HG03558 (cell line): ENCODE data around the gene NTRK2.

ENCODE experiments used
- ATAC-seq: cut with Tn5 transposase; IDR thresholded peaks from one replicate; pipeline ENCODE4 v1.9.1; 2021; ENCODE audit warnings: moderate number of reproducible peaks; ENCODE audit not compliant: unreplicated experiment; ENCODE audit errors: extremely low read depth

The NTRK2 gene

DNA sequence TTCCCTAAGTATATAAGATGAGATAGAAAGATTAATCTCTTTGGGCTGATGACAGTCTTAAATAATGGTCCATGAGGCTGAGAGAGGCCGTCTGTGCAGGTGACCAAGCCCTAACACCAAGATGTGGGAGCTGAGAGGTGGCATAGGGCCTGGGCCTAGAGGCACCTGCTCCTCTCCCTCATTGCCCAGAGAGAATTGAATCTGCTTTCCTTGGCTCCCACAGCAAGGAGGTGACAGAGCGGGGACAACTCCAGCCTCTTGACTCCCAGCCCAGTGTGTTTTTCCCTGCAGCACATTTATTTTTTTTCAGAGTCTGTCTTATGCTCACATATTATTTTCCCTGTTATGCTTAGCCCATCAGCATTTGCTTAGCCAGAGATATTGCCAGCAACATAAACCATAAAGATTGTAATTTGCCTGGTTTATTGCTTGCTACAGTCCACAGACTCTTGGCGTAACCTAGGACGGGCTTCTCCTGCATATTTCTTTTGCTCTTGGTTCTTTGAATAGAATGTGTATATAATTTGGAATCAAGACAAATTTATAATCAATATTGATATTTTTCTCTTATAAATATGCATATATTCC, 105.6 kb downstream of the NTRK2 start:
- no peak for ATAC-seq

DNA sequence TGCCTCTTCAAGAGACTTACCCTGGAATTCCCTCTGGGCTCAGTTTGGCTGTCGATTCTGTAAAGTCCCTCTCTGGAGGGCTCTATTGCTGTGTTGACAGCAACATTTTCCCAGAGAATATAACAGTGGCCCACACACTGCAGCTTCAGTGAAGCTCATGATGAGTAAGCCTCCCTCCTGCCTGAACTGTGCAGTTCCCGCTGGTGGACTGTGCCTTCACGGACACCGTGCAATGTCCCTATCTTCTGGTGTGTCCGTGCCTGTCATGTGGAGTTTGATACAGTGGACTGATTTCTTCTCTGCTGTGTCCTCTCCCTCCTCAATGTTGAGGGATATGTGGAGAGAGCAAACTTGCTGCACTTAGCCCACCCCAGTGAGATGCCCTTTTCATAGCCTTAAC, 109.0 kb downstream of the NTRK2 start:
- no peak for ATAC-seq

DNA sequence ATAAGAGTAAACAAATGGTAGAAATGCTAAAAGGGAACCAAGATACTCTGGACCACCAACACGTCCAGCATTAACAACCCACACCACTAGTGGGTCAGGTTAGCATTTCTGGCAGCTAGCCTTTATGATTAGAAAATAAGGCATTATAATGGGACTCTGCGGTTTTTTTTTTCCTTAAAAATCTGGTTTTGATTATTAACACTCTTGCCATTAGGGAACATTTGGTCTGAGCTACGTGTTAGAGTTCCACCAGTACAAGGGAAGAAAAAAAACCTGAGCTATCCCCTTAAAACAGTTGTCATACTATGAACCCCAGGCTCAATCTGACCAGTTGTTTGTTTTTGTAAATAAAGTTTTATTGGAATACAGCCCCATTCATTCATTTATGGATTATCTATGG, 110.4 kb downstream of the NTRK2 start:
- no peak for ATAC-seq

DNA sequence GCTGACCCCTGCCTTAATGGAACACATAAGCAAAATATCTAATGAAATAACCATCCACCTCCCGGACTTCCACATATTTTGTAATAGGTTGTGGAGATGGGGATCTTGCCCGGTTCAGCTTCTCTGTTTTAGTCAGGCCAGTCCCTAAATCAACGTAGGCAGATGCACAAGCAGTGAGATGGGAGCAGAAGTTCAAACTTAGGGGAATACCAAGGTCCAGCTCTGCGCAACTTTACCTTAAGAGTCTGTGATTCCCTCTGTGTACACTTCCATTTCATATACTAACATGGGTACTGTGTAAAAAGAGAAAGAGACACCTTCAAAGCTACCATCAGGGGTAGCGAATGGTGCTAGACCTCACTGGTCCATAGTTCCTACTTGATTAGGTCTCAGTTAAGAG, 110.9 kb downstream of the NTRK2 start:
- ATAC-seq = no peak

DNA sequence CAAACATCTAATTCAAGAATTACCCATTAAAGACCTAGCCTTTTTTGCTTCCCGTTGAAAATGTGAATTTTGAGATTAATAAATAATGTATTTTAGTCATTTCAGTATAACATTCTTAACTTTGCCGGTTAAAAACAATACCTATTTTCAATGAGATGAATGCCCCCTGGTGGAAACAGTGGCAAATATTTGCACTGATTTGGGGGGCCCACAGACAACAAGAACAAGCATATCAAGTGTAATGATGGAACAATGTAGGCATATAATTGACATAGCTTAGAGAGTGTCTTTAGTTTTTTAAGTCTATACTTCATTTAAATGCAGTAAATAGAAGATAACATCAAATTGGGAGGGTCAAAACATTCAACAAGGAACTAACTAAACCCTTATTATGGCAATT, 111.9 kb downstream of the NTRK2 start:
- no peak for ATAC-seq

DNA sequence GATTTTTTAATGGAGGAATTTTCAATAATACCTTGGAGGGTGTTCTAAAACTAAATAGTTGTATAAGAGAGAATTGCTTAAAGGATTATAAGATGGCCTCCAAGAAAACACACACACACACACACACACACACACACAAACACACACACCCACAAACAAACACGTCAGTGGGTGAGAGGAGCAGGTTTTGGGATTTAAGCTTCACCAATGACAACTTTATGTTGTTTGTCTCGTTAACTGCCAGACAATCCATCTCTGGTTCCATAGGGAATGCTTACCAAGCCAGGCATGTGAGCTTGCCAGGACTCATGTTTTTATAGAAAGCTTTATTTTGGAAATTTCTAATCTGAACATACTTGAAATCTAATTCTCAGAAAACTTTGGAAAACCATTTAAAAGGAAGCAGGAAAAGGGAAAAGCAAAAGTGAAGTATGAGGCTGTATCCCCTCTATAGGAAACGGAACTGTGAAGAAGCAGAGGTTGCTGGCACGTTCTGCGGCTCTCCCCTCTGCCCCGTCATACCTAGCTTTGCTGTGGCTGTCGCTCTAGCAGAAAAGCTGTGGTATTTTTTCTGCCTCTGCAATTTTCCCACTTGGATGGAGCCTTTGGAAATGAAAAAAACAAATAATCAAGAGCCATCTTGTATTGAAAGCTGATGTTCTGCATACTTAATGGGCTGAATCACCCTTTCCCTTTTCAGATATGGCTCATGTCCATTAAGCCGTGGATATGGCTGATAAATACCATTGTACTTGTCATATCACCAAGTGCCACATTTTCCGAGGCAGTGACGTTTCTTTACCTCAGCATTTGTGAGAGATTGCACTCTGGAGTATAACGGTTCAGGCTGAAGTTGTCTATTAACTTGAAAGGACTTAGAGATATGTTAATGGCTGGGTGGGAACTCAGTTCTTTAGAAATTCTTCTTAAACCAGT, 112.7 kb downstream of the NTRK2 start:
- no peak for ATAC-seq

DNA sequence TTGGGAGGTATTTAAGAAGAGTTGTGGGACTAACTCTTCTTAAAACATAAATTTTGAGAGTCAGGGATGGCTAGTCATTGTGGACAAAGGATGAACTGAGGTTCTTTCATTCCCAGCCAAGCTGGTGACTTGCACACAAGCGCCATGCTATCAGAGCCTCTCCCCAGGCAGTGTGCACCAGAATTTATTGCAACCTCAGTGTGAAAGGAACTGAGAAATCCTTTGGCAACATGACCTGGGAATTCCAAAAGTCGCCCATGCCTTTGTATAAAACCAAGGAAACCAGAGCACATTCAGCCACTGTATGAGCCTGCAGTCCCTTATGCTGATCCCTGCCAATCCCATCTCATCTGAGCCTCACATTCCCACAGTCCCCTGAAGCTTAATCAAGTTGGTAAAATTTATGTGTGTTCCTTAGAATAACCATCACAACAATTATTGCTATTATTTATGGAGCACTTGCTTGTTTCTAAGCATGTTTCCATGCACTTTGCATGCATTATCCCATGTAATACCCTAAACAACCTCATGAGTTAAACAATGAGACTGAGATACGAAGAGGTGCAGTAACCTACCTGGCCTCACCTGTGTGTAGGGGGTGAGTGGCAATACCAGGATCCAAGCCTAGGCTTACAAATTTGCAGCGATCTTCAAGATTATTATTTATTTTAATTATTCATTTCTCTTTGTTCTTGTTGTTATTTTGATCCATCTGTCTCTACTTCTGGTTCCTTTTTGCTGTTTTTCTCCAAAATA, 116.4 kb downstream of the NTRK2 start:
- ATAC-seq = no peak

DNA sequence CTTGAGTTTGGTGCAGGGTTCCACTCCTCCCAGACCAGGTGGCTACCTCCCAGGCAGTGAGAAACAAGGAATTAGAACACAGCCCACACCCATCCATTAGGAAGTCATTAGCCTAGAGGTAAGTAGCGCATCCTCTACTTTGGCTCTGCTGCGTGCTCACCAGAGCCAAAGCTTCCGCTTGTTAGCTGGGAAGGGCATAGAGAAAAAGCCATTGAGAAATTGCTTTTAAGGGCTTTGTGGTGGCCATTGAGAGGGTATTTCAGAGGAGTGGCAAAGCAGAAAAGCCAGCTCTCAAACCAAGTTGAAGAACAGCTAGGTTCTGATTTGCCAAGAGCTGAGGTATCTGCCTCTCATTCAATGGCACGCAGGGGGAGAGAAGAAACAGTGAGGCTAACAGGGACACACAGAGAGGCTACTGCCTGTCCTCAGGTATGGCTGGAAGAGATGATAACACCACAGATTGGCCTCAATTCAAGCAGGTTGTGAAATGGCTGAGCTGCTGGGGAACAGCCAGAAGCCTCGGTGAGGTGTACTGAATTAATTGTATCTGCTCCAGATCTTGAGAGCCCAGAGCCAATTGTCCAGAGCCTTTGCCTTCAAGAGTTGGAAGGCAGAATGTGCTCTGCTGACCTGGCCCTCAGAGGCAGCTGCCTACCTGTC, 119.4 kb downstream of the NTRK2 start:
- ATAC-seq = no peak

DNA sequence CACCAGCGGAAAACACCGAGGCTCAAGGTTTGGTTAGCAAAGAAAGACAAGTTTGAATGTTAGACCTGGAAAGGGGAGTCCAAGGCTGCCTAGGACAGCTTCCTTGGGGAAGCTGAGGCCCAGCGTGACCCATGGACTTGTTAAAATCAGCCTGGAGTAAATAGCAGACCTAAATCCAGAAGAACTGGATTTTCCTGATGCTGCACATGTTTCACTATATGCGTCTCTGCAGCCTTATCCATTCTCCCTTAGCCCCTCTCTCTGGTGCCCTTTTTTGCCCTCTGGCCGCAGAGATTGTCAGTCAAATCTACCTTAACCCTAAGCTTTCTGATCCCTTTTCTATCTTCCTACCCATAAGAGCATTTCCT, 119.9 kb downstream of the NTRK2 start:
- ATAC-seq = no peak

DNA sequence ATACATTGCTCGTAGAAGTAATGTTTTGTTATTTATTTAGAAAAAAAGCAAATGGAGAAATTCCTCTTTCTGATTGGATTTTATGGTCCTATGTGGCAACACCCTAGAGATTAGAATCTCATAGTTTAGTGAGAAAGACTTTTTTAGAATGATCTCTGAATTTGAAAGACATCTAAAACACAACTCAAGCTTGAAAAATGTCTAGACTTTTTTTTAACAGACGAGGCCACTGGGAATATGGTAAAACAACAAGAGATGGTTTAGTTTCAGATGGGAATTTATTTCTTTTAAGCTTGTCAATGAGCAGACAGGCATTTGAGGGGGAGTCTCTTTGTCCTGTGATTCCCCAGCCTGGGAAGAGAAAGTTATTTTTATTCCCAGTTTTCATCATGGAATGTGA, 122.1 kb downstream of the NTRK2 start:
- ATAC-seq = no peak

DNA sequence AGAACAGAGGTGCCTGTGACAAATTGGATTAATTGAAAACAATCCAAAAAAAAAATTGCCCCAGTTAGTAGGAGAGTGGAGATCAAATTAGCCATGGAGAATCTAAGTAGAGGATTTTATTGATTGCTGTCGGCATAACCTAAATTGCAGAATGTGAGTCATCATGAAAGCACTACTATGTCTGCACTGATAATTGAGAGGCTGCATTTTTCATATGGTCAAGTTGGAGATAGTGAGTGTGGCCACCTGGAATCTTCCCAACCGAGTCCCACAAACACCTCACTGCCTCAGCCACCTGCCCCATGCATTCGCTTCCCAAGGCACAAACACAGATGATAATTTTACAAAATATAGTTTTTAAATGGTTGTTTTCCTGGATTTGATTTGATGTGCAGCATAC, 123.7 kb downstream of the NTRK2 start:
- no peak for ATAC-seq

DNA sequence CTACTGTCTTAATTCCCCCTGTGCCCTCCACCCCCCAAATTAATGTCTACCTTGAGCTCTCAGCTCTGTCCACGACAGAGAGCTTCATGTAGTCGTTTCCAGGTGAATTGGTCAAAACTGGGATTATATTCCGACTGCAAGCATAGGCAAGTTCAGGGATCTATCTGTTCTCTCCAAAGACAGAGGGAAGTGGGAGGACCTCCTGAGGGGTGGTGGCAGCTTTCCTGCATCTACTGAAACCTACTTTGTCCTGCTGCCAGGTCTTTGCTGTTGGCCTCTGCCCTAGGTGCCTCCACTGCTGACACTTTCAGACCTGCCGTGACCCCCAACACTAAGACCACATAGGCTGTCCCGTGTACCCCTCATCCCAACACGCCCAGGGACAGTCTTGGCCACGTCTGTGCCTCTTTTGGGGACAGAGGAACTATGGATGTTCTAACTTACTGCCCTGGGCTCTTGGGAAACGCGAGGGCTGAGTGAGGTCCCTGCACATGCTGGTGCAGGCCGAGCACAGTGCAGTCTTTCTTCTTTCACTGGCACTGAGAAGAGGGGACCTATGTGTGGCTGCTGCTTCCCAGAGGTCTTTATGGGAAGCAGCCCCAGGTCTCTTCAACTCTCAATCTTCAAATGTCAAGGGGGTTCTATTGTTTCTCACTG, 125.6 kb downstream of the NTRK2 start:
- ATAC-seq = no peak

DNA sequence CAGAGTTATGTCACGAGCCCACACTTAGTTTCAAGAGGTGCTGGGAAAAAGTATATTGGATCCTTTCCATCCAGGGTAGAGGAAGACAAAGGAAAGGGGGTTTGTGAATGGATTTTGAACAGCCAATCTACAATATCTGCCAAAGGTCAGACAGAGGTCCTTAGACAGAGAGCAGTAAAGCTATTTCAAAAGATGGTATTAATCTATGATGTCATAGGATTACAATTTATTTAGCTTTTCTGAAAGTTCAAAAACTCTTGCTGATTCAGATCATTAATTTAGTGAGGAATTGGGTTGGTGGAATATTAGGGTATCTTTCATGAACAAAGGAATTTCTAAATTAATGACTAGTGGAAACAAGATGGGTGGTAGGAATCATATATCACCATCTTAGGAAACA, 126.9 kb downstream of the NTRK2 start:
- ATAC-seq = no peak

DNA sequence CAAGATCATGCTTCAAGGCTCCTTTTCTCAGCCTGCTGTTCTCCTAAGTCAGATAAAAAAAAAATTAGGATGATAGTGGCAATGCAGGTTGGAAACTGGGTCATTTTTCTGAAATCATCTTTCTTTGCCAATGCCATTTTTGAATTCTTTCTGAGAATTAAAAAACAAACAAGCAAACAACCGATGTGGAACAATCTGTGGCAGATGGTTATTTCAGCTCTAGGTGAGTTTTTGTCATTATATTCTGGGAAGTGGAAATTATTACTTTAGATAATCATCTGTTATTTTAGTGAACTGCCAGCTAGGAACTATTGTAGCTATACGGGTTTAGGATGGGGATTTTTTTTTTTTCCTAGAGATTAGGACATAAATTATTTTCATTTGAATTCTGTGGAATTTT, 129.7 kb downstream of the NTRK2 start:
- no peak for ATAC-seq

DNA sequence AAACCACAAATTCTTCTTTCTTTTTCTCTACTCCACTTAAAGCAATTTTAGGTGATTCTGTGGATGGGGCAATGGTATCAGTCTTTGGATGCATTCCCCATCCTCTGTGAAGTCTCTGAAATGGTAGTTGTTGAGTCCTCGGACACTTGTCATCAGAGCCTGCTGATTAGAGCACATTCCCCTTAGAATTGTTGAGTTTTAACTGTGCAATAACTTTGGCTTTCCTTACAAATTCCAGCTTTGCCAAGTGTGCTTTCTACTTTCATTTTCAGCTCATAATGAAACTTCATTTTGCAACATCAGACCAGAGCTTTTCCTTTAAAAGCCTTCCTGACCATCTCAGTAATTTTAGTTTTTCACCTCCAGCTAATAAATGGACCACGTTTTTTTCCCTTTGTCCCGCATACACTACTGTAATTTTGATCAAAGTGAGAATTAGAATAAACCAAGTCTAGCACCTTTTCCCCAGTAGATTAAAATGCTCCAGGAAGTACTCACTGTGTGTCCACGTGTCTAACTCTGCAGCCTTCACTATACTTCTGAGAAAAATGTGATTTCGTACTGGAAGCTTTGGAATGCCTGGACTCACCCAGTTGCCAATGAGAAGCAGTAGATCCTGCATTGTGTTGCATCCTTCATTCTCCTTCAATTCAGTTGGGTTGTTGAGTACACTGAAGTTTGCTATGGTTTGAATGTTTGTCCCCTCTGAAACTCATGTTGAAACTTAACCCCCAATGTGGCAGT, 135.6 kb downstream of the NTRK2 start:
- no peak for ATAC-seq

DNA sequence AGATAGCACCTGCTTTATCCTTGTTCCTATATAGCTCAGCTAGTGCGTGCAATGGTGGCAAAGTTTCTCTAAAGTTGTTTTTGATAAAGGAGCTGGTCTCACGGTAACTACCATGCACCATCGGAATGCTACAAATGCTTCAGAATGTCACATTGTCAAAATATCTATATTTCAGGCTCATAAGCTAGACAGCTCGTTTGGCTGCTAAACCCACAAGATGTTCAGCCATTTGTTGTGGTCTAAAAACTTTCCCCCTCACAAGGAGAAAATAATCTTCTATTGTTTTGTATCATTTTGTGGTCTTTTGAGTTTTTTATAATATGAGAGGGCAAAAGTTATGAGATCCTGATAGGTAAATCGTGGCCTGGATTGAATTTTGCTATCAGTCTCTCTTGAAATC, 137.9 kb downstream of the NTRK2 start:
- no peak for ATAC-seq

DNA sequence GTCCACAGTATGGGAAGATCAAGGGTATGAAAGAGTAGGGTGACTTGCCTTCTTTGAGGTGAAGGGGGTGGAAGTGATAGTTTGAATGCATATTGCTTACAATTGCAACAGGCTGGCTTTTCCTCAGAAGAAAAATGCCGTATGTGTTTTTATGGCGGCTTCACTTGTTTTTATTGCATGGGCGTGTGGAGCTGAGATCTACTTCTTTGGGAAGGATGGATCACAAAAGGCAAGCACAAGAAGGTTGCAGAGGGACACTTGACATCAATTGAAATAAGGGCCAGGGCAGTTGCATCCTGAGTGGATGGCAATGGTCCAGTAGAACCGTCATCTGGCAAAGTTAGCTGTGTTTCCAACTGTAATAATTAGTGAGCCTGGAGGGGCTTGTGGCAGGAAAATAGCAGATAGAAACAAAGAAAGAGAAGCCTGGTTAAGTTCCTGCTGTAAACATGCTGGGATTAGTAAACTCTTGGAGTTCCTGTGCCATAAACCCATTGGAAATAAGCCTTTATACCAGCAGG, 138.4 kb downstream of the NTRK2 start:
- ATAC-seq = no peak

DNA sequence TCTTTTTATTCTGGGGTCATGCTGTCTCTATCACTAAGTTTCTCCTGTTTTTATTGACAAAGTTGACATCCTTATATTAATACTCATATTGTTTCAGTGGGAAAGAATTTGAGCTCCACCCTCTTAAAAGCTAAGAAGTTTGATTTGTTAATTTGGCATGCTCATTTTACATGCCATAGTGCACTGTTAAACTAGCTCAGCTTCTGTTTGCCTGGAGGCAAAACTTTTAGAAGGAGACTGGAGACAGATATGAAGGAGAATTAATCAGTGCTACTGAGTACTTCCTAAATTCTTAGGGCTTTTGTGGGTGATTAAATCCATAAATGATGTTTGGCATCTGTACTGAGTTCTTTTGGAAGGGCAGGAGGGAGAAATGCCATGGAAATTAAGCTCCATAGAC, 138.9 kb downstream of the NTRK2 start:
- no peak for ATAC-seq

DNA sequence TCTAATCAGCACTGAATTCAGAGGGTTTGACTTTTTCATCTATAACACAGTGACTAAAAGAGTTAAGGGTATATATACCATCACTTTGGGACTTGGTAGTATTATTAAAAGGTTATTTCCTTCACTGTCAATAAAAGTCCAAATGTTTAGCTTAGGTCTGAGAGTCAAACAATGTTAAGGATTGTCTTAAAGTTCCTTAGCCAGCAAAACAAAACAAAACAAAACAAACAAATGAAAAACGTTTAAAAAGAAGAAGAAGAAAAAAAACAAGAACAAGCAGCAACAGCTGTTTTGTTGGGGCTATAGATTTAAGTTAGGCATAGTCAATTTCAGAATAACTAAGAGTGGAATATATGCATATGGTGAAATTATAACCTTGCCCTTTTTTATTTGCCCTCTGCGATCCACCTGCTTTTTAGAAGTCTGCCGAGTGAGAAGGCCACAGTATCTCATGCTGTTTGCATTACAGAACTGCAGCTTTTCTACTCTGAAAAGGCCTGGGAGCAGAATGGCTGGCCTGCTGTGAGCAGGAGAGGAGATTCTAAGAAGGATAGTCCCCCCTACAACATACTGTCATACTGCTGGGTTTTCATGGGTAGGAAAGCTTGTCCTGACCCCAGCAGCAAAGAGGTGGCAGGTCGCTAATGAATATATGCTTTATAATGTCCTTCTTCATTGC, 141.7 kb downstream of the NTRK2 start:
- ATAC-seq = no peak
